ENCODE measurements around the gene WRAP73. TPM values are rescaled to one million over a fixed set of nuclear protein-coding genes. Genes with fewer than 3 reads are reported as not detected.

WRAP73 gene
- total and polyA plus RNA-seq, 2 experiments from 2014 or later, result 22.6 to 43.3 TPM

DNA sequence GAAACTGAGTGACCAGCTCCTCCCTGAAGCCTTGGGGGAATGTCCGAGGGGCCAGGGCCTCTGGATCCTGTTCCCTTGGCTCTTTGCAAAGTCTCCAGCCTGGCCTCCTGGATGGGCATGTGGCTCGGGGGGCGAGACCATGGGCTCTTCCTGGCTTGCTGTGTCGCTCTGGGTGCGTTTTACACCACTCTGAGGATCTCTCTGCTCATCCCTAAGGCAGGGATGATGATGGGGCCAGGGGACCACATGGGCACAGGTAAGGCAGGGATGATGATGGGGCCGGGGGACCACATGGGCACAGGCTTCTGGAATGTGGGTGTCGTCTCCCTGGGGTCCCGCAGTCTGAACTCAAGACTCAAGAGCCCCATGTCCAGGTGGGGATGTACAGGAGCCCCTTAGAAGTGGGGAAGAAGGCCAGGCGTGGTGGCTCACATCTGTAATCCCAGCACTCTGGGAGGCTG lies 20.1 kb upstream of the WRAP73 start:
- TF ChIP-seq ZNF114 (CRISPR knock-in tag; IDR thresholded peaks at IDR 0.05) (no peak), CREB1 (CRISPR knock-in tag; IDR thresholded peaks at IDR 0.05; ENCODE audit: low read depth) (no peak), JUNB (IDR thresholded peaks at IDR 0.05; ENCODE audit: unreplicated experiment) (no peak), POLR2AphosphoS5 (IDR thresholded peaks at IDR 0.05; ENCODE audit: low read depth) (no peak), NANOG (IDR thresholded peaks at IDR 0.05; ENCODE audit: borderline replicate concordance) (no peak), EZH2 (IDR thresholded peaks at IDR 0.05; ENCODE audit: low read depth, unreplicated experiment) (no peak), ZNF331 (CRISPR knock-in tag; IDR thresholded peaks at IDR 0.05; ENCODE audit: low read depth) (no peak), STAT1 (IDR thresholded peaks at IDR 0.05; ENCODE audit: unreplicated experiment) (no peak), EZH2phosphoT487 (IDR thresholded peaks at IDR 0.05; ENCODE audit: unreplicated experiment) (no peak)
- TF ChIP-seq, protein P1, sequence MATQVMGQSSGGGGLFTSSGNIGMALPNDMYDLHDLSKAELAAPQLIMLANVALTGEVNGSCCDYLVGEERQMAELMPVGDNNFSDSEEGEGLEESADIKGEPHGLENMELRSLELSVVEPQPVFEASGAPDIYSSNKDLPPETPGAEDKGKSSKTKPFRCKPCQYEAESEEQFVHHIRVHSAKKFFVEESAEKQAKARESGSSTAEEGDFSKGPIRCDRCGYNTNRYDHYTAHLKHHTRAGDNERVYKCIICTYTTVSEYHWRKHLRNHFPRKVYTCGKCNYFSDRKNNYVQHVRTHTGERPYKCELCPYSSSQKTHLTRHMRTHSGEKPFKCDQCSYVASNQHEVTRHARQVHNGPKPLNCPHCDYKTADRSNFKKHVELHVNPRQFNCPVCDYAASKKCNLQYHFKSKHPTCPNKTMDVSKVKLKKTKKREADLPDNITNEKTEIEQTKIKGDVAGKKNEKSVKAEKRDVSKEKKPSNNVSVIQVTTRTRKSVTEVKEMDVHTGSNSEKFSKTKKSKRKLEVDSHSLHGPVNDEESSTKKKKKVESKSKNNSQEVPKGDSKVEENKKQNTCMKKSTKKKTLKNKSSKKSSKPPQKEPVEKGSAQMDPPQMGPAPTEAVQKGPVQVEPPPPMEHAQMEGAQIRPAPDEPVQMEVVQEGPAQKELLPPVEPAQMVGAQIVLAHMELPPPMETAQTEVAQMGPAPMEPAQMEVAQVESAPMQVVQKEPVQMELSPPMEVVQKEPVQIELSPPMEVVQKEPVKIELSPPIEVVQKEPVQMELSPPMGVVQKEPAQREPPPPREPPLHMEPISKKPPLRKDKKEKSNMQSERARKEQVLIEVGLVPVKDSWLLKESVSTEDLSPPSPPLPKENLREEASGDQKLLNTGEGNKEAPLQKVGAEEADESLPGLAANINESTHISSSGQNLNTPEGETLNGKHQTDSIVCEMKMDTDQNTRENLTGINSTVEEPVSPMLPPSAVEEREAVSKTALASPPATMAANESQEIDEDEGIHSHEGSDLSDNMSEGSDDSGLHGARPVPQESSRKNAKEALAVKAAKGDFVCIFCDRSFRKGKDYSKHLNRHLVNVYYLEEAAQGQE (IDR thresholded peaks at IDR 0.05; ENCODE audit: unreplicated experiment), result no peak
- TF ChIP-seq, protein P2, sequence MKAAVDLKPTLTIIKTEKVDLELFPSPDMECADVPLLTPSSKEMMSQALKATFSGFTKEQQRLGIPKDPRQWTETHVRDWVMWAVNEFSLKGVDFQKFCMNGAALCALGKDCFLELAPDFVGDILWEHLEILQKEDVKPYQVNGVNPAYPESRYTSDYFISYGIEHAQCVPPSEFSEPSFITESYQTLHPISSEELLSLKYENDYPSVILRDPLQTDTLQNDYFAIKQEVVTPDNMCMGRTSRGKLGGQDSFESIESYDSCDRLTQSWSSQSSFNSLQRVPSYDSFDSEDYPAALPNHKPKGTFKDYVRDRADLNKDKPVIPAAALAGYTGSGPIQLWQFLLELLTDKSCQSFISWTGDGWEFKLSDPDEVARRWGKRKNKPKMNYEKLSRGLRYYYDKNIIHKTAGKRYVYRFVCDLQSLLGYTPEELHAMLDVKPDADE (IDR thresholded peaks at IDR 0.05), result no peak
- TF ChIP-seq, protein P3, sequence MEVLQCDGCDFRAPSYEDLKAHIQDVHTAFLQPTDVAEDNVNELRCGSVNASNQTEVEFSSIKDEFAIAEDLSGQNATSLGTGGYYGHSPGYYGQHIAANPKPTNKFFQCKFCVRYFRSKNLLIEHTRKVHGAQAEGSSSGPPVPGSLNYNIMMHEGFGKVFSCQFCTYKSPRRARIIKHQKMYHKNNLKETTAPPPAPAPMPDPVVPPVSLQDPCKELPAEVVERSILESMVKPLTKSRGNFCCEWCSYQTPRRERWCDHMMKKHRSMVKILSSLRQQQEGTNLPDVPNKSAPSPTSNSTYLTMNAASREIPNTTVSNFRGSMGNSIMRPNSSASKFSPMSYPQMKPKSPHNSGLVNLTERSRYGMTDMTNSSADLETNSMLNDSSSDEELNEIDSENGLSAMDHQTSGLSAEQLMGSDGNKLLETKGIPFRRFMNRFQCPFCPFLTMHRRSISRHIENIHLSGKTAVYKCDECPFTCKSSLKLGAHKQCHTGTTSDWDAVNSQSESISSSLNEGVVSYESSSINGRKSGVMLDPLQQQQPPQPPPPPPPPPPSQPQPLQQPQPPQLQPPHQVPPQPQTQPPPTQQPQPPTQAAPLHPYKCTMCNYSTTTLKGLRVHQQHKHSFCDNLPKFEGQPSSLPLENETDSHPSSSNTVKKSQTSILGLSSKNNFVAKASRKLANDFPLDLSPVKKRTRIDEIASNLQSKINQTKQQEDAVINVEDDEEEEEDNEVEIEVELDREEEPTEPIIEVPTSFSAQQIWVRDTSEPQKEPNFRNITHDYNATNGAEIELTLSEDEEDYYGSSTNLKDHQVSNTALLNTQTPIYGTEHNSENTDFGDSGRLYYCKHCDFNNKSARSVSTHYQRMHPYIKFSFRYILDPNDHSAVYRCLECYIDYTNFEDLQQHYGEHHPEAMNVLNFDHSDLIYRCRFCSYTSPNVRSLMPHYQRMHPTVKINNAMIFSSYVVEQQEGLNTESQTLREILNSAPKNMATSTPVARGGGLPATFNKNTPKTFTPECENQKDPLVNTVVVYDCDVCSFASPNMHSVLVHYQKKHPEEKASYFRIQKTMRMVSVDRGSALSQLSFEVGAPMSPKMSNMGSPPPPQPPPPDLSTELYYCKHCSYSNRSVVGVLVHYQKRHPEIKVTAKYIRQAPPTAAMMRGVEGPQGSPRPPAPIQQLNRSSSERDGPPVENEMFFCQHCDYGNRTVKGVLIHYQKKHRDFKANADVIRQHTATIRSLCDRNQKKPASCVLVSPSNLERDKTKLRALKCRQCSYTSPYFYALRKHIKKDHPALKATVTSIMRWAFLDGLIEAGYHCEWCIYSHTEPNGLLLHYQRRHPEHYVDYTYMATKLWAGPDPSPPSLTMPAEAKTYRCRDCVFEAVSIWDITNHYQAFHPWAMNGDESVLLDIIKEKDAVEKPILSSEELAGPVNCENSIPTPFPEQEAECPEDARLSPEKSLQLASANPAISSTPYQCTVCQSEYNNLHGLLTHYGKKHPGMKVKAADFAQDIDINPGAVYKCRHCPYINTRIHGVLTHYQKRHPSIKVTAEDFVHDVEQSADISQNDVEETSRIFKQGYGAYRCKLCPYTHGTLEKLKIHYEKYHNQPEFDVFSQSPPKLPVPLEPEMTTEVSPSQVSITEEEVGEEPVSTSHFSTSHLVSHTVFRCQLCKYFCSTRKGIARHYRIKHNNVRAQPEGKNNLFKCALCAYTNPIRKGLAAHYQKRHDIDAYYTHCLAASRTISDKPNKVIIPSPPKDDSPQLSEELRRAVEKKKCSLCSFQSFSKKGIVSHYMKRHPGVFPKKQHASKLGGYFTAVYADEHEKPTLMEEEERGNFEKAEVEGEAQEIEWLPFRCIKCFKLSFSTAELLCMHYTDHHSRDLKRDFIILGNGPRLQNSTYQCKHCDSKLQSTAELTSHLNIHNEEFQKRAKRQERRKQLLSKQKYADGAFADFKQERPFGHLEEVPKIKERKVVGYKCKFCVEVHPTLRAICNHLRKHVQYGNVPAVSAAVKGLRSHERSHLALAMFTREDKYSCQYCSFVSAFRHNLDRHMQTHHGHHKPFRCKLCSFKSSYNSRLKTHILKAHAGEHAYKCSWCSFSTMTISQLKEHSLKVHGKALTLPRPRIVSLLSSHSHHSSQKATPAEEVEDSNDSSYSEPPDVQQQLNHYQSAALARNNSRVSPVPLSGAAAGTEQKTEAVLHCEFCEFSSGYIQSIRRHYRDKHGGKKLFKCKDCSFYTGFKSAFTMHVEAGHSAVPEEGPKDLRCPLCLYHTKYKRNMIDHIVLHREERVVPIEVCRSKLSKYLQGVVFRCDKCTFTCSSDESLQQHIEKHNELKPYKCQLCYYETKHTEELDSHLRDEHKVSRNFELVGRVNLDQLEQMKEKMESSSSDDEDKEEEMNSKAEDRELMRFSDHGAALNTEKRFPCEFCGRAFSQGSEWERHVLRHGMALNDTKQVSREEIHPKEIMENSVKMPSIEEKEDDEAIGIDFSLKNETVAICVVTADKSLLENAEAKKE (CRISPR knock-in tag; IDR thresholded peaks at IDR 0.05), result no peak
- TF ChIP-seq, protein P4, sequence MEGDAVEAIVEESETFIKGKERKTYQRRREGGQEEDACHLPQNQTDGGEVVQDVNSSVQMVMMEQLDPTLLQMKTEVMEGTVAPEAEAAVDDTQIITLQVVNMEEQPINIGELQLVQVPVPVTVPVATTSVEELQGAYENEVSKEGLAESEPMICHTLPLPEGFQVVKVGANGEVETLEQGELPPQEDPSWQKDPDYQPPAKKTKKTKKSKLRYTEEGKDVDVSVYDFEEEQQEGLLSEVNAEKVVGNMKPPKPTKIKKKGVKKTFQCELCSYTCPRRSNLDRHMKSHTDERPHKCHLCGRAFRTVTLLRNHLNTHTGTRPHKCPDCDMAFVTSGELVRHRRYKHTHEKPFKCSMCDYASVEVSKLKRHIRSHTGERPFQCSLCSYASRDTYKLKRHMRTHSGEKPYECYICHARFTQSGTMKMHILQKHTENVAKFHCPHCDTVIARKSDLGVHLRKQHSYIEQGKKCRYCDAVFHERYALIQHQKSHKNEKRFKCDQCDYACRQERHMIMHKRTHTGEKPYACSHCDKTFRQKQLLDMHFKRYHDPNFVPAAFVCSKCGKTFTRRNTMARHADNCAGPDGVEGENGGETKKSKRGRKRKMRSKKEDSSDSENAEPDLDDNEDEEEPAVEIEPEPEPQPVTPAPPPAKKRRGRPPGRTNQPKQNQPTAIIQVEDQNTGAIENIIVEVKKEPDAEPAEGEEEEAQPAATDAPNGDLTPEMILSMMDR (conservative IDR thresholded peaks at IDR 0.05; ENCODE audit: low read depth in 2 of 2), result no peak
- H3K4me2 ChIP-seq, result no peak overlapping the region
- no peaks in the 10 kb centered on the region for H3K36me3 ChIP-seq (ENCODE audit: insufficient read depth)
- H3K27ac Mint-ChIP-seq, result no peak overlapping the region
- H4K20me1 ChIP-seq (replicated peaks; ENCODE audit: insufficient read depth), result no peaks in the 10 kb centered on the region
- no peak overlapping the region for H3K4me3 Mint-ChIP-seq
- no peak overlapping the region for H3K4me3 ChIP-seq
- peaks cover 21% of the 10 kb centered on the region for H3K4me1 Mint-ChIP-seq
- no peak overlapping the region for H3K27ac ChIP-seq (ENCODE audit: low read depth)
- H3K9me3 Mint-ChIP-seq, result no peaks in the 10 kb centered on the region
- no peaks in the 10 kb centered on the region for H3K36me3 Mint-ChIP-seq (ENCODE audit: low read depth)
- H2AFZ ChIP-seq, result no peak overlapping the region
- DNase-seq (ENCODE audit: low spot score) (no peak), ATAC-seq (no peak)
- H3K9me2 ChIP-seq (ENCODE audit: insufficient read depth), result no peaks in the 10 kb centered on the region
- peaks cover 23% of the 10 kb centered on the region for H3K27me3 Mint-ChIP-seq (ENCODE audit: insufficient read depth, low read depth, poor library complexity)
- H3K27me3 ChIP-seq (ENCODE audit: insufficient read depth), result no peaks in the 10 kb centered on the region
- H3K79me2 ChIP-seq (replicated peaks; ENCODE audit: insufficient read depth), result no peaks in the 10 kb centered on the region
- no peaks in the 10 kb centered on the region for H3F3A ChIP-seq (replicated peaks; ENCODE audit: low read depth)
- H3K4me1 ChIP-seq (ENCODE audit: insufficient read depth), result peaks cover 4% of the 10 kb centered on the region; the same call in 1 of the 2 replicates

All from GM23338 (cell line).